ENCODE measurements around the gene CYP11A1.

GRCh38 chr15:74345051-74345450 lies 22.4 kb downstream of the CYP11A1 start:
- TF ChIP-seq CTCF (IDR thresholded peaks at IDR 0.05) (no peak), POLR2AphosphoS5 (IDR thresholded peaks at IDR 0.05) (no peak), POLR2A (IDR thresholded peaks at IDR 0.05) (no peak)

All from breast epithelium (tissue), 3 donors.